Fibroblast of pulmonary artery (primary cell): Measurements from ENCODE around the gene DNAJB14.
A peak's percentile ranks its signal among the peaks of the same experiment; 100 is the strongest.

Experiments used
- DNase-seq: peaks from one replicate; pipeline ENCODE4 v3.0.0-alpha.2; 2010; ENCODE audit warnings: low read depth
- H3K4me3 ChIP-seq: replicated peaks from 2 replicates; pipeline ENCODE4 v1.5.1; 2011; ENCODE audit warnings: low read depth, mild to moderate bottlenecking, control low read depth, low read length, moderate library complexity
- TF ChIP-seq, protein P1 (sequence below): IDR thresholded peaks from 2 replicates; pipeline ENCODE4 v1.5.1; 2011; ENCODE audit warnings: mild to moderate bottlenecking, control low read depth, low read length, inconsistent platforms; ENCODE audit errors: missing control alignments

The DNAJB14 gene

DNA sequence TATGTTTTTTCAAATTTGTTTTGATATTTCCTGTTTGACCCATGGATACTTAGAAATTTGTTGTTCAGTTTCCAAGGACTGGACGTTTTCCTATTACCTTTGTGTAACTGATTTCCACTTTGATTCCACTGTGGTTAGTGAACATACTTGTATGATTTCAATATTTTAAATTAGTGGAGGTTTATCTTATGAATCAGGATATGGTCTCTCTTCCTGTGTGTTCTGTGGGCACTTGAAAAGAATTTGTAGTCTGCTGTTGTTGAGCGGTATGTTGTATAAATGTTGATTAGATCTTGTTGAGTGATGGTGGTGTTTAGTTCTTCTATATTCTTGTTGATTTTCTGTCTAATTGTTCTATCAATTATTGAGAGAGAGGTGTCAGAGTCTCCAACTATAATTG is 31.0 kb downstream of the DNAJB14 start:
- DNase-seq, result no peak
- no peak overlapping the region for H3K4me3 ChIP-seq
- TF ChIP-seq, protein P1, sequence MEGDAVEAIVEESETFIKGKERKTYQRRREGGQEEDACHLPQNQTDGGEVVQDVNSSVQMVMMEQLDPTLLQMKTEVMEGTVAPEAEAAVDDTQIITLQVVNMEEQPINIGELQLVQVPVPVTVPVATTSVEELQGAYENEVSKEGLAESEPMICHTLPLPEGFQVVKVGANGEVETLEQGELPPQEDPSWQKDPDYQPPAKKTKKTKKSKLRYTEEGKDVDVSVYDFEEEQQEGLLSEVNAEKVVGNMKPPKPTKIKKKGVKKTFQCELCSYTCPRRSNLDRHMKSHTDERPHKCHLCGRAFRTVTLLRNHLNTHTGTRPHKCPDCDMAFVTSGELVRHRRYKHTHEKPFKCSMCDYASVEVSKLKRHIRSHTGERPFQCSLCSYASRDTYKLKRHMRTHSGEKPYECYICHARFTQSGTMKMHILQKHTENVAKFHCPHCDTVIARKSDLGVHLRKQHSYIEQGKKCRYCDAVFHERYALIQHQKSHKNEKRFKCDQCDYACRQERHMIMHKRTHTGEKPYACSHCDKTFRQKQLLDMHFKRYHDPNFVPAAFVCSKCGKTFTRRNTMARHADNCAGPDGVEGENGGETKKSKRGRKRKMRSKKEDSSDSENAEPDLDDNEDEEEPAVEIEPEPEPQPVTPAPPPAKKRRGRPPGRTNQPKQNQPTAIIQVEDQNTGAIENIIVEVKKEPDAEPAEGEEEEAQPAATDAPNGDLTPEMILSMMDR, result no peak

DNA sequence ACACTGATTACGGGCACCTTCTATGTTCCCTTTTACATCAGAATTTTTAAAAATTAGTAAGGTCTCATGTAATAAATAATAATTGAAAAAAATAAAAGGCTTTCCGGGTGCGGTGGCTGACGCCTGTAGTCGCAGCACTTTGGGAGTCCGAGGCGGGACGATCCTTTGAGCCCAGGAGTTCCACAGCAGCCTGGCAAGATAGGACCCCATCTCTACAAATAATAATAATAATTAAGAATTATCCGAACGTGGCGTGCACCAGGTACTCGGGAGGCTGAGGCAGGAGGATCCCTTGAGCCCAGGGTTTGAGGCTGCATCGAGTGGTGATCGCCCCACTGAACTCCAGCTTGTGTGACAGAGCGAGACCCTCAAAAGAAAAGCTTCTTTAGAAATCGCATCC is 51.4 kb downstream of the DNAJB14 start:
- no peak for DNase-seq
- TF ChIP-seq, protein P1, result no peak
- peak overlapping the region; percentile 90 for H3K4me3 ChIP-seq

DNA sequence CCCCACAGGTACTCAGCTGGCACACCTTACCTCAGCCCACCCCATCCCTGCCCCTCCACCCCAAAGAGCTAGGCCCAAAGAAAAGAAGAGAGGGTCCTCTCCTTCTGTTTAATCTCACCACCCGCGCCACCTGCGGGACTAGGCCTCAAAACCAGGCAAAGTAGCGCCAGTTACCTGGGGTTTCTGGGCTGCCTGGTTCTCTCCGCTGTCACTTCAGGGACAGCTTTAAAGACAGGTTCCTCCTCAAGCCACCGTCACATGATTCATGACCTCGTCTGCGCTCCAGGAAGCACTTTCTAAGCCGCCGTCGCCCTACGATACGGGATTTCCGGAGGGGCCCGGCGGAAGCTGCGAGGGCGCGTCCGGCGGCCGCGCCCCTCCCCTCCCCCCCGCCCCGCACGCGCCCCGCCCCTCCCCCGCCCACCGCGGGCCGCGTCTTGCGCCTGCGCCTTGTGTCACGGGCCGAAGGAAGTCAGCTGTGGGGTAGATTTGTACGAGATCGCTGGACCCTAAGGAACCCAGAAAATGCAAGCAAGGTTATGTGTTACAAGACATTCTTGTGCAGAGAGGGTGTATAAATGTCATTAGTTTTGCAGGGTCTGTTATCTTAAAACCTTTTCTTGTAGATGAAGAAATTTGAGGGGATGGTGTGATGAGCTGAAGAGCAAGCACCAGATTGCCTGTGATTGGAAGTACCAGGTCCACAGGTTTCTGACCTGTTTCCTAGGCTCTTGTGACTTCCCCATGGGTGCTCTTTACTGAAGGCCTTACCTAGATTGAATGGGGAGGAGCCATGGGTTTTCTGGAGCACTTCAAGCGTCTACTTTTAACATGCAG is 52.0 kb downstream of the DNAJB14 start, which contains the start of gene LAMTOR3:
Gene LAMTOR3, minus strand, starts transcription at position 267 of the 837 bp plus-strand sequence. CDS start 464 bp downstream, outside the sequence.
- TF ChIP-seq, protein P1, result no peak
- H3K4me3 ChIP-seq, result peak within 1 kb of the TSS; percentile 90
- DNase-seq, result peak; percentile 93

DNA sequence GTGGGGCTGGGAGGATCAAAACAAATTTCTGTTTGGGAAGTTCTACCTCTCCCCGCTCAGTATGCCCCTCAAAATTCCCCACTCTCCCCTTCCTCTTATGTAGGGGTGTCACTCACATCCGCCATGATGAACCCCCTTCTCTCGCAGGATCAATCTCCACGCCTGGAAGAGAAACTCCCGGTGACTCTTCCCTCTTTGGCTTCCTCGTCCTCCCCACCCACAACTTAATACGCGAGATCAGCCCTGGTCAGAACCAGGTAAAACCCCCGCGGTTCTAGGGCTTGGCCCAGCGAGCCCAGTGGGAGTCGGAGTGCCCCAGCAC is 52.6 kb downstream of the DNAJB14 start:
- TF ChIP-seq, protein P1, result no peak
- H3K4me3 ChIP-seq, result peak overlapping the region; percentile 90
- peak; percentile 14 for DNase-seq

GRCh38 chr4:99893029-99893428 is 53.4 kb downstream of the DNAJB14 start:
- TF ChIP-seq, protein P1, result no peak
- no peak for DNase-seq
- peak overlapping the region; percentile 90 for H3K4me3 ChIP-seq

DNA sequence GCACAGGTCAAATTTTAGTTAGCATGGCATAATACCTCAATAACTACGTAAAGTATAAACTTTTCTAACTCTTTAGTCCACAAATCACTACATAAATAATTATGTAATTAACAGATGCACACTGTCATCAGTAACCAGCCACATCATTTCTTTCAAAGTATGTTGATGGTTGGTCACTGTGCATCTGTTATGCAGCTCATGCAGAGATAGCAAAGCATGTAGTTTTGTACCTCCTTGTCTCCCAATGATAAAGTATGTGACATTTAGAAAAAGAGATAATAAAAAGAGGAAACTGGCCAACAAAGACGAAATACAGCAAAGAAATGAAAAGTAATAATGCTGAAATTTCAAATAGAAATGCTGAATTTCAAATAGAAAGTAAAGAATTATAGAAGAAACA is 55.1 kb downstream of the DNAJB14 start:
- TF ChIP-seq, protein P1, result no peak
- H3K4me3 ChIP-seq, result no peak overlapping the region
- DNase-seq, result no peak

DNA sequence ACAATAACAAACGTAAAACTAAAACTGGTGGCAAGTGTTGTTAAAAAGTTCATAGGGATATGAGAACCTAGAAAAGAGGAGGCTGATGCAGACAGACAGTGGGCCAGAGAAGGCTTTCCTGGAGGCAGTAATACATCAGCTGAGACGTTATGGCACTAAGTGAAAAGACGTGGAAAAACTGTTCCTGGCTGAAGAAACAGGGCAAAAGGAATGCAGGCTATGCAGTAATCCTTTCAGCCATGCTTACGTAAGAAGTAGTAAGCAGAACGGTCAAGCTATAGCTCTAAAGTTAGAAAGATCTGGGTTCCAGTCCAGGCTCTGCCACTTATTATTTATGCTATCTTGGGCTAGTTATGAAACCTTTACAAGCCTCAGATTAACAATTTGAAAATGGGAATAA is 58.6 kb downstream of the DNAJB14 start:
- TF ChIP-seq, protein P1, result no peak
- DNase-seq, result peak; percentile 37
- H3K4me3 ChIP-seq, result no peak overlapping the region
